ENCODE measurements around the gene DNTTIP2. TPM values are rescaled to one million over a fixed set of nuclear protein-coding genes. Genes with fewer than 3 reads are reported as not detected.
A peak's percentile ranks its signal among the peaks of the same experiment; 100 is the strongest.
"Not testable (repeated sequence)": the region's sequence is repeated elsewhere in the genome, so short reads cannot be mapped to it uniquely, and the experiment has no call there.

DNTTIP2 gene
- total RNA-seq, 2 donors from 2014 or later, result 75.7 to 85.0 TPM

GRCh38 chr1:93845538-93846205 lies 33.3 kb downstream of the DNTTIP2 start:
- Mint-ChIP-seq H3K27me3 (ENCODE audit: low read depth) (no peaks in the 10 kb centered on the region), H3K27ac (peak overlapping the region; percentile 13), H3K9me3 (no peaks in the 10 kb centered on the region), H3K36me3 (ENCODE audit: insufficient read depth in 2 of 2) (peaks cover 2 to 3% of the 10 kb centered on the region in 2 donors), H3K4me1 (ENCODE audit: low read depth) (peaks cover 29% of the 10 kb centered on the region), H3K4me3 (peak overlapping the region; percentile 99 to 100)
- peak in 1 of 2 donors; percentile 63 for DNase-seq
- peak; percentile 58 to 72 for ATAC-seq (replicated peaks in 1 of 2)

GRCh38 chr1:93844262-93845045 lies 34.6 kb downstream of the DNTTIP2 start:
- ATAC-seq (replicated peaks in 1 of 2) (no peak), DNase-seq (peak; percentile 23 to 40)
- Mint-ChIP-seq H3K27ac (no peak overlapping the region), H3K27me3 (ENCODE audit: low read depth) (no peaks in the 10 kb centered on the region), H3K9me3 (no peaks in the 10 kb centered on the region), H3K4me1 (ENCODE audit: low read depth) (peaks cover 33% of the 10 kb centered on the region), H3K4me3 (peak overlapping the region; percentile 12 to 17), H3K36me3 (ENCODE audit: insufficient read depth in 2 of 2) (peaks cover 2 to 3% of the 10 kb centered on the region in 2 donors)

- Mint-ChIP-seq H3K4me1 (ENCODE audit: low read depth) (peaks cover 30% of the 10 kb centered on the region), H3K9me3 (no peaks in the 10 kb centered on the region), H3K27me3 (ENCODE audit: low read depth) (no peaks in the 10 kb centered on the region), H3K27ac (no peak overlapping the region), H3K4me3 (no peak overlapping the region), H3K36me3 (ENCODE audit: insufficient read depth in 2 of 2) (peaks cover 2 to 3% of the 10 kb centered on the region in 2 donors)
- ATAC-seq (replicated peaks in 1 of 2) (no peak), DNase-seq (no peak)
Observed at GRCh38 chr1:93842750-93843500, 36.1 kb downstream of the DNTTIP2 start.

- ATAC-seq (replicated peaks in 1 of 2) (no peak), DNase-seq (no peak)
- H3K27me3 Mint-ChIP-seq (ENCODE audit: low read depth), result no peaks in the 10 kb centered on the region
- peaks cover 0 to 2% of the 10 kb centered on the region in 2 donors for H3K36me3 Mint-ChIP-seq (ENCODE audit: insufficient read depth in 2 of 2)
- no peaks in the 10 kb centered on the region for H3K9me3 Mint-ChIP-seq
- H3K4me3 Mint-ChIP-seq, result no peak overlapping the region
- no peak overlapping the region for H3K27ac Mint-ChIP-seq
- H3K4me1 Mint-ChIP-seq (ENCODE audit: low read depth), result peaks cover 24% of the 10 kb centered on the region
Observed at GRCh38 chr1:93841771-93842170, 37.2 kb downstream of the DNTTIP2 start.

DNA sequence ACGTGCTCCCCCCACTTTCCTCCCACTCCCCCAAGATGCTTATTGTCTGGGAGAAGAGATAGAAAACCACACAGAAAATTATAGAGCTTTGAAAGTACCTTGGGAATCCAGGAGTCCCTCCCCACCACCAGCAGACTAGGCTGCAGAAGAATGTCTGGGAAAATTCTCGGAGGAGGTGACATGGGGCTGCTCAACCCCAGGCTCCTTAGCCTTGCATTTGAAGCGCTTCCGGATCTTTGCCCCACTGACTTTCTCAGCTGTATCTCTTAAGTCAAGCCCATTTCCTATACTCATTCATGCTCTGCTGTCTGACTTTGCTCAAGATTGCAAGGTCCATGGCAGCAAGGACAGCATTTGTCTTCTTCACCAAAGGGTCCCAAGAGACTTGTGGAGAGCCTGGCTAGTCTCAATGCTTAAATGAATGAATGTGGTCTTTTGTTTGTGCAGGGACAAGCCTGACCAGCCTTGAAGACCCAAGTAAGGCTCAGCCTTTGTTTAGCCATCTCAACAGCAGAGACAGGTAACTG lies 38.0 kb downstream of the DNTTIP2 start:
- Mint-ChIP-seq H3K36me3 (ENCODE audit: insufficient read depth in 2 of 2) (peaks cover 0 to 2% of the 10 kb centered on the region in 2 donors), H3K27ac (no peak overlapping the region), H3K27me3 (ENCODE audit: low read depth) (no peaks in the 10 kb centered on the region), H3K4me3 (no peak overlapping the region), H3K4me1 (ENCODE audit: low read depth) (peaks cover 24% of the 10 kb centered on the region), H3K9me3 (no peaks in the 10 kb centered on the region)
- DNase-seq, result no peak
- ATAC-seq (replicated peaks in 1 of 2), result no peak

DNA sequence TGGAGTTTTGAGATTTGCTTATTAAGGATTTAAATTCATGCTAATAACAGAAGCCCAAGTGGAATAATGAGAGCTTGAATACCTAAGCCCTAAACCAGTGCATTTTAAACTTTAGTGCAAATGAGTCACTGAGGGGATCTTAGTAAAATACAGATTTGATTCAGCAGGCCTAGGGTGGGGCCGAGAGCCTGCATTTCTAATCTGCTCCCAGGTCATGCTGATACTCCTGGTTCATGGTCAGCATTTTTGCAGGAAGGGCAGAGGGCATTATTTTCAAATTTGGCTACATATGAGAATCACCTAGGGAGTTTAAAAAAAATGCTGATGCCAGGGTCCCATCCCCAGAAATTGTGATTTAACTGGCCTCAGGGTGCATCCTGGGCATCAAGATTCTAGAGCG lies 39.3 kb downstream of the DNTTIP2 start:
- ATAC-seq (replicated peaks in 1 of 2) (peak; percentile 41 to 62), DNase-seq (peak in 1 of 2 donors; percentile 23)
- H3K27me3 Mint-ChIP-seq (ENCODE audit: low read depth), result peaks cover 9% of the 10 kb centered on the region
- peaks cover 0 to 2% of the 10 kb centered on the region in 2 donors for H3K9me3 Mint-ChIP-seq
- H3K4me1 Mint-ChIP-seq (ENCODE audit: low read depth), result peaks cover 12% of the 10 kb centered on the region
- H3K36me3 Mint-ChIP-seq (ENCODE audit: insufficient read depth in 2 of 2), result peaks cover 2 to 3% of the 10 kb centered on the region in 2 donors
- peak overlapping the region in 1 of 2 donors; percentile 9 for H3K4me3 Mint-ChIP-seq
- H3K27ac Mint-ChIP-seq, result no peak overlapping the region

GRCh38 chr1:93839307-93839706 lies 39.7 kb downstream of the DNTTIP2 start:
- peak in 1 of 2 donors; percentile 25 for DNase-seq
- peak; percentile 67 to 90 for ATAC-seq (replicated peaks in 1 of 2)
- peaks cover 12% of the 10 kb centered on the region for H3K27me3 Mint-ChIP-seq (ENCODE audit: low read depth)
- peaks cover 0 to 5% of the 10 kb centered on the region in 2 donors for H3K9me3 Mint-ChIP-seq
- peak overlapping the region in 1 of 2 donors; percentile 9 for H3K4me3 Mint-ChIP-seq
- no peak overlapping the region for H3K27ac Mint-ChIP-seq
- peaks cover 7 to 8% of the 10 kb centered on the region in 2 donors for H3K36me3 Mint-ChIP-seq (ENCODE audit: insufficient read depth in 2 of 2)
- H3K4me1 Mint-ChIP-seq (ENCODE audit: low read depth), result peaks cover 8% of the 10 kb centered on the region

DNA sequence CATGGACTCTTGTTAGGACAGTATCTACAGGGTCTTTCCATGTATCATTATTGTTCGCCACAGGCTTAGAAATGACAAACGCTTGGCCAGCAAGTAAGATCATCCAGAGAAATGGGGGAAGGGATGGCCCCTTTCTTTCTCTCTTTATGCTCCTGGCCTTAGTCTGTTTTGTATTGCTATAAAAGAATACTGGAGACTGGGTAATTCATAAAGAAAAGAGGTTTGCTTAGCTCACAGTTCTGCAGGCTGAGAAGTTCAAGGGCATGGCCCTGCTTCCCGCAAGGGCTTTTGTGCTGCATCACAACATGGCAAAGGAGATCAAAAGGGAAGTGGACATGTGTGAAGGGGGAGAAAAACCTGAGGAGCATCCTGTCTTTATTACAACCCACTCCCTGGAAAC lies 41.0 kb downstream of the DNTTIP2 start:
- Mint-ChIP-seq H3K4me3 (no peak overlapping the region), H3K4me1 (ENCODE audit: low read depth) (peaks cover 5% of the 10 kb centered on the region), H3K27ac (no peak overlapping the region), H3K27me3 (ENCODE audit: low read depth) (peaks cover 12% of the 10 kb centered on the region), H3K36me3 (ENCODE audit: insufficient read depth in 2 of 2) (peaks cover 10 to 11% of the 10 kb centered on the region in 2 donors), H3K9me3 (peaks cover 3 to 5% of the 10 kb centered on the region in 2 donors)
- ATAC-seq (replicated peaks in 1 of 2) (no peak), DNase-seq (no peak)

DNA sequence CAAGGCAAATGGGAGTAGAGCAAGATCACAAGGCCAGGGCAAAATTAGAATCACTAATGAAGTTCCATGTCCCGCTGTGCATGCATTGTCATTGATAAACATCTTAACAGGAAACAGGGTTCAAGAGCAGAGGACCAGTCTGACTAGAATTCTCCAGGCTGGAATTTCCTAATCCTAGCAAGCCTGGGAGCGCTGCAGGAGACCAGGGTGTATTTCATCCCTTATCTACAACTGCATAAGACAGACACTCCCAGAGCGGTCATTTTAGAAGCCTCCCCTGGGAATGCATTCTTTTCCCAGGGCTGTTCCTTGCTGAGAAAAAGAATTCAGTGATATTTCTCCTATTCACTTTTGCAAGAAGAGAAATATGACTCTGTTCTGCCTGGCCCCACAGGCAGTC lies 45.7 kb downstream of the DNTTIP2 start:
- H3K4me3 Mint-ChIP-seq; H3K27ac Mint-ChIP-seq; ATAC-seq (replicated peaks in 1 of 2); DNase-seq; H3K4me1 Mint-ChIP-seq (ENCODE audit: low read depth): not testable (repeated sequence)
- peaks cover 11 to 14% of the 10 kb centered on the region in 2 donors for H3K9me3 Mint-ChIP-seq
- H3K36me3 Mint-ChIP-seq (ENCODE audit: insufficient read depth in 2 of 2), result peaks cover 11 to 17% of the 10 kb centered on the region in 2 donors
- peaks cover 12% of the 10 kb centered on the region for H3K27me3 Mint-ChIP-seq (ENCODE audit: low read depth)

GRCh38 chr1:93829061-93829460 lies 49.9 kb downstream of the DNTTIP2 start:
- H3K36me3 Mint-ChIP-seq (ENCODE audit: insufficient read depth in 2 of 2), result peaks cover 3 to 9% of the 10 kb centered on the region in 2 donors
- DNase-seq, result no peak
- peaks cover 8 to 10% of the 10 kb centered on the region in 2 donors for H3K9me3 Mint-ChIP-seq
- no peaks in the 10 kb centered on the region for H3K27me3 Mint-ChIP-seq (ENCODE audit: low read depth)
- no peak overlapping the region for H3K4me3 Mint-ChIP-seq
- no peak for ATAC-seq (replicated peaks in 1 of 2)
- H3K4me1 Mint-ChIP-seq (ENCODE audit: low read depth), result no peaks in the 10 kb centered on the region
- no peak overlapping the region for H3K27ac Mint-ChIP-seq

DNA sequence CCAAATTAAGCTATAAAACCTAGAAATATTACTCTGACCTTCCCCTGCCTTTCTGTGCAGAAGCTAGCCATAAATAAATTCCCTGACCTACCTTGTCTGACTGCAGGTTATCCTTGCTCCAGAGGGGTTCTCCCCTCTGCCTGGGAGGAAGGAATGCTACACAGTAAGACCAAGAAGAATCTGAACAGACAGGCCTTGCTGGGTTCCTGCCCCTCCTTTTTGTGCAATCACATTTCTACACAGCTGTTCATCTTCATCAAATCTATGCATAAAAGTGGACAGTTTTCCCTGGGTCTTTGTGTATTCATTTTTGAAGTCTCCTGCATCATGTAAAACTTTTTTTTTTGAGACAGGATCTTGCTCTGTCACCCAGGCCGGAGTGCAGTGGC lies 50.6 kb downstream of the DNTTIP2 start:
- H3K36me3 Mint-ChIP-seq (ENCODE audit: insufficient read depth in 2 of 2), result peaks cover 2 to 8% of the 10 kb centered on the region in 2 donors
- no peak for ATAC-seq (replicated peaks in 1 of 2)
- peaks cover 8% of the 10 kb centered on the region in 2 donors for H3K9me3 Mint-ChIP-seq
- H3K4me1 Mint-ChIP-seq (ENCODE audit: low read depth), result no peaks in the 10 kb centered on the region
- no peak overlapping the region for H3K27ac Mint-ChIP-seq
- H3K4me3 Mint-ChIP-seq, result no peak overlapping the region
- H3K27me3 Mint-ChIP-seq (ENCODE audit: low read depth), result no peaks in the 10 kb centered on the region
- DNase-seq, result no peak

- no peak overlapping the region for H3K4me3 Mint-ChIP-seq
- DNase-seq (no peak), ATAC-seq (replicated peaks in 1 of 2) (no peak)
- H3K36me3 Mint-ChIP-seq (ENCODE audit: insufficient read depth in 2 of 2), result peaks cover 1 to 4% of the 10 kb centered on the region in 2 donors
- peaks cover 3% of the 10 kb centered on the region for H3K4me1 Mint-ChIP-seq (ENCODE audit: low read depth)
- H3K9me3 Mint-ChIP-seq, result peaks cover 7 to 8% of the 10 kb centered on the region in 2 donors
- H3K27ac Mint-ChIP-seq, result no peak overlapping the region
- no peaks in the 10 kb centered on the region for H3K27me3 Mint-ChIP-seq (ENCODE audit: low read depth)
Observed at GRCh38 chr1:93827633-93828366, 51.2 kb downstream of the DNTTIP2 start.
